B cell (primary cell): ENCODE data around the gene RNF213. TPM values are rescaled to one million over a fixed set of nuclear protein-coding genes. Genes with fewer than 3 reads are reported as not detected.

Source experiments
- ATAC-seq: fragments of 200-7000 bp; cut with Tn5 transposase; one replicate; pipeline ENCODE4 v1.10.0; 2021; ENCODE audit warnings: low read depth, mild to moderate bottlenecking, moderate number of reproducible peaks, moderate library complexity
- CTCF ChIA-PET: fragments of 350-600 bp; sonication (Branson Sonifier 250); formaldehyde crosslinking; loops from one replicate; lab custom pipeline; 2021; ENCODE audit warnings: antibody characterized with exemption, inconsistent platforms; lab: Charles Lee
- POLR2A ChIA-PET: fragments of 350-600 bp; sonication (Branson Sonifier 250); formaldehyde crosslinking; loops from one replicate; lab custom pipeline; 2021; ENCODE audit warnings: antibody characterized with exemption; lab: Charles Lee
- DNase-seq: peaks from one replicate; pipeline ENCODE4 v3.0.0; 2013
- H2AFZ ChIP-seq: 2 replicates; pipeline ENCODE4 v1.6.1; 2012; ENCODE audit warnings: mild to moderate bottlenecking, low read depth, low read length; ENCODE audit not compliant: insufficient read depth, poor library complexity, severe bottlenecking
- H3K27ac ChIP-seq, 2 donors: 1 replicate in 1 of 2; 2 replicates in 1 of 2; pipeline ENCODE4 v1.5.1; 2012 to 2013; ENCODE audit warnings: low read length in 2 of 2, mild to moderate bottlenecking in 2 of 2, moderate library complexity in 1 of 2
- H3K27me3 ChIP-seq, 4 experiments: fragments of 200-600 bp in 1 of 4; sonication (generic) in 1 of 4; replicated peaks in 1 of 4; 1 replicate in 2 of 4; 2 replicates in 2 of 4; pipeline versions ENCODE4 v1.6.1 to v1.7.0; 2013 to 2016; ENCODE audit warnings: low read length in 3 of 4, mild to moderate bottlenecking in 2 of 4, mixed read lengths in 1 of 4, moderate library complexity in 1 of 4; ENCODE audit not compliant: insufficient read depth in 4 of 4, control insufficient read depth in 3 of 4; ENCODE audit errors: control extremely low read depth in 1 of 4
- H3K36me3 ChIP-seq, 2 experiments: replicated peaks in 1 of 2; 1 replicate in 1 of 2; 2 replicates in 1 of 2; pipeline versions ENCODE4 v1.6.1 to v1.7.1; 2013; ENCODE audit warnings: low read length in 1 of 2; ENCODE audit not compliant: insufficient read depth in 2 of 2, control insufficient read depth in 1 of 2; ENCODE audit errors: control extremely low read depth in 1 of 2, extremely low read depth in 1 of 2
- H3K4me1 ChIP-seq, 2 donors: fragments of 200-600 bp in 1 of 2; sonication (generic) in 1 of 2; 1 replicate in 1 of 2; 2 replicates in 1 of 2; pipeline versions ENCODE4 v1.5.1 to v1.6.1; 2013 to 2017; ENCODE audit warnings: low read length in 2 of 2; ENCODE audit not compliant: control insufficient read depth in 2 of 2, insufficient read depth in 2 of 2
- H3K4me2 ChIP-seq: replicated peaks from 2 replicates; pipeline ENCODE3; 2012; ENCODE audit warnings: mild to moderate bottlenecking, low read depth, low read length; ENCODE audit not compliant: poor library complexity, severe bottlenecking
- H3K4me3 ChIP-seq, 5 experiments: fragments of 200-600 bp in 1 of 5; sonication (generic) in 1 of 5; 1 replicate in 3 of 5; 2 replicates in 2 of 5; pipeline versions ENCODE4 v1.5.1 to v1.7.0; 2011 to 2016; ENCODE audit warnings: low read length in 4 of 5, mild to moderate bottlenecking in 4 of 5, low read depth in 2 of 5, control low read depth in 1 of 5, moderate library complexity in 1 of 5; ENCODE audit not compliant: insufficient read depth in 1 of 5; ENCODE audit errors: control extremely low read depth in 1 of 5, extremely low read depth in 1 of 5
- H3K79me2 ChIP-seq: fragments of 200-600 bp; sonication (generic); one replicate; pipeline ENCODE4 v1.6.0; 2016; ENCODE audit warnings: low read length; ENCODE audit not compliant: control insufficient read depth, insufficient read depth
- H3K9ac ChIP-seq: fragments of 200-600 bp; sonication (generic); 2 replicates; pipeline ENCODE4 v1.6.1; 2017; ENCODE audit warnings: mild to moderate bottlenecking, low read length, moderate library complexity
- H3K9me3 ChIP-seq, 3 donors: one replicate each; pipeline versions ENCODE4 v1.6.1 to v1.7.1; 2013; ENCODE audit warnings: low read length in 2 of 3; ENCODE audit not compliant: control insufficient read depth in 2 of 3, insufficient read depth in 1 of 3; ENCODE audit errors: control extremely low read depth in 1 of 3
- H4K20me1 ChIP-seq: 2 replicates; pipeline ENCODE4 v1.6.0; 2012; ENCODE audit warnings: mild to moderate bottlenecking, low read length; ENCODE audit not compliant: insufficient read depth, control insufficient read depth, poor library complexity, severe bottlenecking
- H3K27ac Mint-ChIP-seq: one replicate; pipeline ENCODE4 v1.8.0; 2021; ENCODE audit warnings: mixed read lengths
- H3K27me3 Mint-ChIP-seq: one replicate; pipeline ENCODE4 v1.8.0; 2021; ENCODE audit warnings: mixed read lengths
- H3K4me1 Mint-ChIP-seq: one replicate; pipeline ENCODE4 v1.8.0; 2021; ENCODE audit warnings: mixed read lengths
- H3K4me3 Mint-ChIP-seq: one replicate; pipeline ENCODE4 v1.8.0; 2021; ENCODE audit warnings: mixed read lengths
- H3K9me3 Mint-ChIP-seq: one replicate; pipeline ENCODE4 v1.8.0; 2022; ENCODE audit warnings: mixed read lengths; ENCODE audit not compliant: insufficient read depth
- EZH2 ChIP-seq: IDR thresholded peaks from 2 replicates; pipeline ENCODE4 v1.6.1; 2012; ENCODE audit warnings: borderline replicate concordance, low read depth, mild to moderate bottlenecking, moderate library complexity, low read length; ENCODE audit not compliant: insufficient read depth, poor library complexity, severe bottlenecking
- WGBS: methylation state at CpG from one replicate; pipeline ENCODE4 v1.1.5; 2013; ENCODE audit warnings: missing lambda C conversion rate; ENCODE audit not compliant: insufficient coverage; 5-methylcytosine and 5-hydroxymethylcytosine counted together
- intact Hi-C: fragments of 100-400 bp; cut with micrococcal nuclease; formaldehyde crosslinking; loops from one replicate; pipeline ENCODE4 v1.10.0; 2022
- polyA plus RNA-seq: library from polyadenylated mRNA; depleted of rRNA; stranded (reverse); fragments of >200 nt; gene quantifications from 2 replicates; pipeline ENCODE4 v1.2.3, GENCODE V29; 2012
- total RNA-seq, 2 donors: library from RNA; stranded (reverse); fragments of 120-200 nt in 1 of 2; gene quantifications; 1 replicate in 1 of 2; 2 replicates in 1 of 2; pipeline versions ENCODE4 v1.2.3 to v1.2.4, GENCODE V29; 2013 to 2022
- TF ChIP-seq, protein P1 (sequence below): fragments of 200-600 bp; IDR thresholded peaks from one replicate; pipeline ENCODE4 v1.8.0; 2022; ENCODE audit warnings: antibody characterized with exemption, mild to moderate bottlenecking

Gene RNF213
- total and polyA plus RNA-seq, 2 donors (not counting 1 experiment from before 2014, with no cell fraction given): 121 to 287 TPM

DNA sequence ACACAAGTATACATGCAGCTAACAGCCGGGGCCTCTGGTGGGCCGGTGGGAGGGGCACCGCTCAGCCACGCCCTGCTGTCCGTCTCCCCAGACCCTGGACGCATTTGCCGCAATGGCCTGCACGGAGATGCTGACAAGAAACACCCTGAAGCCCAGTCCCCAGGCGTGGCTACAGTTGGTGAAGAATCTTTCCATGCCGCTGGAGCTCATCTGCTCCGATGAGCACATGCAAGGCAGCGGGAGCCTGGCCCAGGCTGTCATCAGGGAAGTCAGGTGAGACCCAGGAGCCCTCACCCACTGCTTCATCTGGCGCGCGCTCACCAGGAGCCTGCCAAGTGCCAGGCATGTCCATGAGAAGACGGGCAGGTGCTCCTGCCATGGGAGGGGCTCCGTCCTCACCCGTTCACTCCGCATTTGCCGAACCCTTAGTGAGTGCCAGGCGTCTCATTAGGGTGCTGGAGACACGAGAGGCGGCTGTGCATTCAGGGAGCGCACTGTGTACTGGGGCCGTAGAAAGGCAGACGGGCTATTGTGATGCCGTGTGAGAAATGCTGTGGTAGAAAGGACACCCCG, 103.0 kb downstream of the RNF213 start:
- Mint-ChIP-seq H3K4me1 (no peaks in the 10 kb centered on the region), H3K9me3 (no peaks in the 10 kb centered on the region), H3K27me3 (no peaks in the 10 kb centered on the region), H3K4me3 (no peak overlapping the region), H3K27ac (no peak overlapping the region)
- Histone ChIP-seq H3K9ac (no peak overlapping the region), H3K4me3 (no peak overlapping the region), H3K36me3 (peaks cover 5 to 92% of the 10 kb centered on the region in 2 experiments), H3K27me3 (no peaks in the 10 kb centered on the region), H3K4me1 (no peaks in the 10 kb centered on the region), H2AFZ (no peak overlapping the region), H3K4me2 (no peak overlapping the region), H3K27ac (no peak overlapping the region), H3K9me3 (peaks cover 0 to 16% (median 0%) of the 10 kb centered on the region in 3 donors), H3K79me2 (no peaks in the 10 kb centered on the region), H4K20me1 (no peaks in the 10 kb centered on the region)
- POLR2A ChIA-PET: no interaction called here
- no peak for TF ChIP-seq EZH2
- TF ChIP-seq, protein P1, sequence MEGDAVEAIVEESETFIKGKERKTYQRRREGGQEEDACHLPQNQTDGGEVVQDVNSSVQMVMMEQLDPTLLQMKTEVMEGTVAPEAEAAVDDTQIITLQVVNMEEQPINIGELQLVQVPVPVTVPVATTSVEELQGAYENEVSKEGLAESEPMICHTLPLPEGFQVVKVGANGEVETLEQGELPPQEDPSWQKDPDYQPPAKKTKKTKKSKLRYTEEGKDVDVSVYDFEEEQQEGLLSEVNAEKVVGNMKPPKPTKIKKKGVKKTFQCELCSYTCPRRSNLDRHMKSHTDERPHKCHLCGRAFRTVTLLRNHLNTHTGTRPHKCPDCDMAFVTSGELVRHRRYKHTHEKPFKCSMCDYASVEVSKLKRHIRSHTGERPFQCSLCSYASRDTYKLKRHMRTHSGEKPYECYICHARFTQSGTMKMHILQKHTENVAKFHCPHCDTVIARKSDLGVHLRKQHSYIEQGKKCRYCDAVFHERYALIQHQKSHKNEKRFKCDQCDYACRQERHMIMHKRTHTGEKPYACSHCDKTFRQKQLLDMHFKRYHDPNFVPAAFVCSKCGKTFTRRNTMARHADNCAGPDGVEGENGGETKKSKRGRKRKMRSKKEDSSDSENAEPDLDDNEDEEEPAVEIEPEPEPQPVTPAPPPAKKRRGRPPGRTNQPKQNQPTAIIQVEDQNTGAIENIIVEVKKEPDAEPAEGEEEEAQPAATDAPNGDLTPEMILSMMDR: no peak
- DNase-seq (no peak), ATAC-seq (no peak)
- CTCF ChIA-PET: interaction anchor here (0.5 to 2.9 kb wide), 2 partner anchors 168 to 263 kb away, joined by 3 to 26 read pairs; no protein-coding TSS in a partner anchor
- WGBS: 97% methylated on average over 28 of the region's 28 CpGs
- intact Hi-C loops: no loop called here

DNA sequence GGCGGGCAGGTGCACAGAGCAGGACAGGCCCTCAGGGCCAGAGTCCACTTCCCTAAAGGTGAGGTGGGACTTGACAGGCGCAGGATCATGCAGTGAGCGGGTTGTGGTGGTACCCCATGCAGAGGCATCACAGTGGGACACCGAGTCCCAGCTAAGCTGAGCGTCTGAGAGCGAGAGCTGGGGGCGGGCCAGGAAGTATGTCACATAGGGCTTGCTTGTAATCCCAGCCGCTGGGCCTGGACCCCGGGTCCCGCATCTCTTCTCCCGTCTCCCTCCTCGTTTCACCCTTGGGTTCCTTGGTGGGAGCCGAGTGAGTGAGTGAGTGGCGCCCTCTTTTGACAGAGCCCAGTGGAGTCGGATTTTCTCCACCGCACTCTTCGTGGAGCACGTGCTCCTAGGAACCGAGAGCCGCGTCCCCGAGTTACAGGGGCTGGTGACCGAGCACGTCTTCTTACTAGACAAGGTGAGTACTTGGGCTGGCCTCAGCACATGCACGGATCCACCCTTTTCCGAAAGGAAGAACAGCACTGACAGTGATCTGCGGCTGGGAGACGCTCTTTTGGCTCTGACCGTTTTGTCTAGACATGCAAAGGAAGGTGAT, 103.5 kb downstream of the RNF213 start:
- Histone ChIP-seq H3K27me3 (no peaks in the 10 kb centered on the region), H3K27ac (no peak overlapping the region), H4K20me1 (no peaks in the 10 kb centered on the region), H3K36me3 (peaks cover 5 to 91% of the 10 kb centered on the region in 2 experiments), H2AFZ (no peak overlapping the region), H3K4me3 (no peak overlapping the region), H3K9ac (no peak overlapping the region), H3K79me2 (no peaks in the 10 kb centered on the region), H3K4me1 (no peaks in the 10 kb centered on the region), H3K4me2 (no peak overlapping the region), H3K9me3 (peaks cover 0 to 16% (median 0%) of the 10 kb centered on the region in 3 donors)
- Mint-ChIP-seq H3K4me1 (no peaks in the 10 kb centered on the region), H3K4me3 (no peak overlapping the region), H3K9me3 (no peaks in the 10 kb centered on the region), H3K27me3 (no peaks in the 10 kb centered on the region), H3K27ac (no peak overlapping the region)
- ChIA-PET POLR2A (no interaction called here), CTCF (interaction anchor here (1.2 kb wide), 1 partner anchor 168 kb away, joined by 3 read pairs; no protein-coding TSS in a partner anchor)
- ATAC-seq (no peak), DNase-seq (peak; percentile 34)
- no peak for TF ChIP-seq EZH2
- TF ChIP-seq, protein P1: no peak
- intact Hi-C loops: no loop called here
- 94% methylated on average over 28 of the region's 29 CpGs for WGBS
